HEK293 (cell line): ENCODE data around the gene P2RX4.

Experiments used
- GLI4 ChIP-seq: fragments of 450-650 bp; formaldehyde crosslinking; IDR thresholded peaks from 2 replicates; pipeline ENCODE4 v1.5.1; 2016; ENCODE audit warnings: missing biosample characterization, missing genetic modification characterization
- KLF16 ChIP-seq: fragments of 450-650 bp; formaldehyde crosslinking; IDR thresholded peaks from 2 replicates; pipeline ENCODE4 v1.5.1; 2017; ENCODE audit warnings: missing biosample characterization, missing genetic modification characterization
- TCF7L2 ChIP-seq: IDR thresholded peaks from 2 replicates; pipeline ENCODE4 v1.6.1; 2011; ENCODE audit warnings: low read depth, mild to moderate bottlenecking, inconsistent platforms, low read length, moderate library complexity, borderline replicate concordance
- ZNF169 ChIP-seq: fragments of 450-650 bp; formaldehyde crosslinking; IDR thresholded peaks from 2 replicates; pipeline ENCODE4 v1.5.1; 2016; ENCODE audit warnings: missing biosample characterization, missing genetic modification characterization
- ZNF521 ChIP-seq: fragments of 450-650 bp; formaldehyde crosslinking; IDR thresholded peaks from 2 replicates; pipeline ENCODE4 v1.5.1; 2017; ENCODE audit warnings: missing biosample characterization, mild to moderate bottlenecking, missing genetic modification characterization
- TF ChIP-seq, protein P1 (sequence below): fragments of 450-650 bp; formaldehyde crosslinking; IDR thresholded peaks from 2 replicates; pipeline ENCODE4 v1.5.1; 2016; ENCODE audit warnings: missing biosample characterization, missing genetic modification characterization
- TF ChIP-seq, protein P2 (sequence below): fragments of 450-650 bp; formaldehyde crosslinking; IDR thresholded peaks from 2 replicates; pipeline ENCODE4 v1.5.1; 2016; ENCODE audit warnings: missing biosample characterization, missing genetic modification characterization
- TF ChIP-seq, protein P3 (sequence below): fragments of 450-650 bp; formaldehyde crosslinking; IDR thresholded peaks from 2 replicates; pipeline ENCODE4 v1.5.1; 2016; ENCODE audit warnings: missing biosample characterization, missing genetic modification characterization
- TF ChIP-seq, protein P4 (sequence below): fragments of 450-650 bp; formaldehyde crosslinking; IDR thresholded peaks from 2 replicates; pipeline ENCODE4 v1.5.1; 2016; ENCODE audit warnings: missing biosample characterization, missing genetic modification characterization

DNA sequence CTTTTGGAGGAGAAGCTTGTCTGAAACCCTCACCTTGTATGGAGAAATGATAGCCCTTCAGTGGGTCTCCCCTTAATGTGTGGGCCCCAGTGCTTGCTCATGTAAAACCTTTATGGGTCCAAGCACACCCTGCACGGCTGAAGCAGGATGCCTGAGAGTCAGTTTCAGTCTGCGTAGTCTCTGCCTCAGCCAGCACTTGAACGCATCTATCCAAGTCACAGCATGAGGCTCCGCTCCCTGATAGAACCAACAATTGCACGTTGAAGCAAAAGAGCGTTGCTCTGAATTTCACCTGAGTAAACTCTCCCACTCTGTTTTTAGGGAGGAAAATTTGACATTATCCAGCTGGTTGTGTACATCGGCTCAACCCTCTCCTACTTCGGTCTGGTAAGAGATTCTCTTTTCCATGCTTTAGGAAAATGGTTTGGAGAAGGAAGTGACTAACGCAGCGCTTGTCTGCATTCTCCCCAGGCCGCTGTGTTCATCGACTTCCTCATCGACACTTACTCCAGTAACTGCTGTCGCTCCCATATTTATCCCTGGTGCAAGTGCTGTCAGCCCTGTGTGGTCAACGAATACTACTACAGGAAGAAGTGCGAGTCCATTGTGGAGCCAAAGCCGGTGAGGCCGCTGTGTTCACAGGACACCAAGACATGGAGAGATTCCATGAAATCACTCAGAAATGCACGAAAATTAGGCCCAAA lies 33.0 kb upstream of the P2RX4 start:
- TF ChIP-seq TCF7L2: no peak
- TF ChIP-seq ZNF521: no peak
- TF ChIP-seq, protein P1, sequence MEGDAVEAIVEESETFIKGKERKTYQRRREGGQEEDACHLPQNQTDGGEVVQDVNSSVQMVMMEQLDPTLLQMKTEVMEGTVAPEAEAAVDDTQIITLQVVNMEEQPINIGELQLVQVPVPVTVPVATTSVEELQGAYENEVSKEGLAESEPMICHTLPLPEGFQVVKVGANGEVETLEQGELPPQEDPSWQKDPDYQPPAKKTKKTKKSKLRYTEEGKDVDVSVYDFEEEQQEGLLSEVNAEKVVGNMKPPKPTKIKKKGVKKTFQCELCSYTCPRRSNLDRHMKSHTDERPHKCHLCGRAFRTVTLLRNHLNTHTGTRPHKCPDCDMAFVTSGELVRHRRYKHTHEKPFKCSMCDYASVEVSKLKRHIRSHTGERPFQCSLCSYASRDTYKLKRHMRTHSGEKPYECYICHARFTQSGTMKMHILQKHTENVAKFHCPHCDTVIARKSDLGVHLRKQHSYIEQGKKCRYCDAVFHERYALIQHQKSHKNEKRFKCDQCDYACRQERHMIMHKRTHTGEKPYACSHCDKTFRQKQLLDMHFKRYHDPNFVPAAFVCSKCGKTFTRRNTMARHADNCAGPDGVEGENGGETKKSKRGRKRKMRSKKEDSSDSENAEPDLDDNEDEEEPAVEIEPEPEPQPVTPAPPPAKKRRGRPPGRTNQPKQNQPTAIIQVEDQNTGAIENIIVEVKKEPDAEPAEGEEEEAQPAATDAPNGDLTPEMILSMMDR (tag by site-specific recombination): no peak
- TF ChIP-seq GLI4 (tag by site-specific recombination): no peak
- TF ChIP-seq ZNF169: no peak
- TF ChIP-seq, protein P2, sequence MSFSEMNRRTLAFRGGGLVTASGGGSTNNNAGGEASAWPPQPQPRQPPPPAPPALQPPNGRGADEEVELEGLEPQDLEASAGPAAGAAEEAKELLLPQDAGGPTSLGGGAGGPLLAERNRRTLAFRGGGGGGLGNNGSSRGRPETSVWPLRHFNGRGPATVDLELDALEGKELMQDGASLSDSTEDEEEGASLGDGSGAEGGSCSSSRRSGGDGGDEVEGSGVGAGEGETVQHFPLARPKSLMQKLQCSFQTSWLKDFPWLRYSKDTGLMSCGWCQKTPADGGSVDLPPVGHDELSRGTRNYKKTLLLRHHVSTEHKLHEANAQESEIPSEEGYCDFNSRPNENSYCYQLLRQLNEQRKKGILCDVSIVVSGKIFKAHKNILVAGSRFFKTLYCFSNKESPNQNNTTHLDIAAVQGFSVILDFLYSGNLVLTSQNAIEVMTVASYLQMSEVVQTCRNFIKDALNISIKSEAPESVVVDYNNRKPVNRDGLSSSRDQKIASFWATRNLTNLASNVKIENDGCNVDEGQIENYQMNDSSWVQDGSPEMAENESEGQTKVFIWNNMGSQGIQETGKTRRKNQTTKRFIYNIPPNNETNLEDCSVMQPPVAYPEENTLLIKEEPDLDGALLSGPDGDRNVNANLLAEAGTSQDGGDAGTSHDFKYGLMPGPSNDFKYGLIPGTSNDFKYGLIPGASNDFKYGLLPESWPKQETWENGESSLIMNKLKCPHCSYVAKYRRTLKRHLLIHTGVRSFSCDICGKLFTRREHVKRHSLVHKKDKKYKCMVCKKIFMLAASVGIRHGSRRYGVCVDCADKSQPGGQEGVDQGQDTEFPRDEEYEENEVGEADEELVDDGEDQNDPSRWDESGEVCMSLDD (tag by site-specific recombination): no peak
- no peak for TF ChIP-seq KLF16 (tag by site-specific recombination)
- TF ChIP-seq, protein P3, sequence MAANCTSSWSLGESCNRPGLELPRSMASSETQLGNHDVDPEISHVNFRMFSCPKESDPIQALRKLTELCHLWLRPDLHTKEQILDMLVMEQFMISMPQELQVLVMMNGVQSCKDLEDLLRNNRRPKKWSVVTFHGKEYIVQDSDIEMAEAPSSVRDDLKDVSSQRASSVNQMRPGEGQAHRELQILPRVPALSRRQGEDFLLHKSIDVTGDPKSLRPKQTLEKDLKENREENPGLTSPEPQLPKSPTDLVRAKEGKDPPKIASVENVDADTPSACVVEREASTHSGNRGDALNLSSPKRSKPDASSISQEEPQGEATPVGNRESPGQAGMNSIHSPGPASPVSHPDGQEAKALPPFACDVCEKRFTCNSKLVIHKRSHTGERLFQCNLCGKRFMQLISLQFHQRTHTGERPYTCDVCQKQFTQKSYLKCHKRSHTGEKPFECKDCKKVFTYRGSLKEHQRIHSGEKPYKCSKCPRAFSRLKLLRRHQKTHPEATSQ: no peak
- TF ChIP-seq, protein P4, sequence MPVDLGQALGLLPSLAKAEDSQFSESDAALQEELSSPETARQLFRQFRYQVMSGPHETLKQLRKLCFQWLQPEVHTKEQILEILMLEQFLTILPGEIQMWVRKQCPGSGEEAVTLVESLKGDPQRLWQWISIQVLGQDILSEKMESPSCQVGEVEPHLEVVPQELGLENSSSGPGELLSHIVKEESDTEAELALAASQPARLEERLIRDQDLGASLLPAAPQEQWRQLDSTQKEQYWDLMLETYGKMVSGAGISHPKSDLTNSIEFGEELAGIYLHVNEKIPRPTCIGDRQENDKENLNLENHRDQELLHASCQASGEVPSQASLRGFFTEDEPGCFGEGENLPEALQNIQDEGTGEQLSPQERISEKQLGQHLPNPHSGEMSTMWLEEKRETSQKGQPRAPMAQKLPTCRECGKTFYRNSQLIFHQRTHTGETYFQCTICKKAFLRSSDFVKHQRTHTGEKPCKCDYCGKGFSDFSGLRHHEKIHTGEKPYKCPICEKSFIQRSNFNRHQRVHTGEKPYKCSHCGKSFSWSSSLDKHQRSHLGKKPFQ (tag by site-specific recombination): no peak
